AG04449 (cell line): ENCODE data around the gene HLA-DOB.

Experiments
- CTCF ChIA-PET: fragments of 350-600 bp; formaldehyde crosslinking; extraction: SDS; loops from one replicate; lab custom pipeline; 2021; ENCODE audit warnings: antibody characterized with exemption; lab: Yijun Ruan, JAX
- POLR2A ChIA-PET: fragments of 400-600, 350-600 bp; formaldehyde crosslinking; extraction: SDS; loops from one replicate; lab custom pipeline; 2020; ENCODE audit warnings: antibody characterized with exemption, inconsistent platforms; lab: Yijun Ruan, JAX
- DNase-seq: peaks from one replicate; pipeline ENCODE4 v3.0.0-alpha.2; 2010; ENCODE audit warnings: low read depth, low spot score
- H3K4me3 ChIP-seq: 2 replicates; pipeline ENCODE4 v1.5.1; 2011; ENCODE audit warnings: low read depth, mild to moderate bottlenecking, control low read depth, low read length
- TF ChIP-seq, protein P1 (sequence below): IDR thresholded peaks from one replicate; pipeline ENCODE4 v1.5.1; 2011; ENCODE audit warnings: mild to moderate bottlenecking, moderate library complexity, low read length, control low read depth, inconsistent platforms; ENCODE audit not compliant: insufficient read depth; ENCODE audit errors: missing control alignments

HLA-DOB gene

DNA sequence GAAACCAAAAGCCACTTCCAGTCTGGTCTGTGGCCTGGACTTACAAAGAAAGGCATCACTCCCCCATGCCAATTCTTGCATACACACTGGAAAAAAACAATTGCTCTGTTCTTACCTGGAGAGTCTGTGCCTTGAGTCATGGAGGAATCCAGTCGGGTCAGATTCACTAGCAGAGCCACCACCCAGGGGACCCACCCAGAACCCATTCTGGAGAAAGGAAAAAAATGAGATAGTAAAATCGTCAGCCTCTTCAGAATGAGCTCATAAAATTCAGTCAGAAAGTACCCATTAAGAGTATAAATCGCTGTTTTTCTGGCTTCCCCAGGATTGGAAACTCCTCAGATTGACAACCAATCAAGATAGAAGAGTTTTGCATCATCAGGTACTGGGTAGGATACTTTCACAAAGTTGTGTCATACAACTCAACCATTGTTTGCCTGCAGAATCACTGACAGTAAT is at the start of gene HLA-DOB:
Gene HLA-DOB, minus strand, starts transcription at position 257 of the 459 bp plus-strand sequence. Its CDS starts 51 bp downstream, at position 206.
- CTCF ChIA-PET: no interaction called here
- no peak within 1 kb of the TSS for H3K4me3 ChIP-seq
- no peak for DNase-seq

DNA sequence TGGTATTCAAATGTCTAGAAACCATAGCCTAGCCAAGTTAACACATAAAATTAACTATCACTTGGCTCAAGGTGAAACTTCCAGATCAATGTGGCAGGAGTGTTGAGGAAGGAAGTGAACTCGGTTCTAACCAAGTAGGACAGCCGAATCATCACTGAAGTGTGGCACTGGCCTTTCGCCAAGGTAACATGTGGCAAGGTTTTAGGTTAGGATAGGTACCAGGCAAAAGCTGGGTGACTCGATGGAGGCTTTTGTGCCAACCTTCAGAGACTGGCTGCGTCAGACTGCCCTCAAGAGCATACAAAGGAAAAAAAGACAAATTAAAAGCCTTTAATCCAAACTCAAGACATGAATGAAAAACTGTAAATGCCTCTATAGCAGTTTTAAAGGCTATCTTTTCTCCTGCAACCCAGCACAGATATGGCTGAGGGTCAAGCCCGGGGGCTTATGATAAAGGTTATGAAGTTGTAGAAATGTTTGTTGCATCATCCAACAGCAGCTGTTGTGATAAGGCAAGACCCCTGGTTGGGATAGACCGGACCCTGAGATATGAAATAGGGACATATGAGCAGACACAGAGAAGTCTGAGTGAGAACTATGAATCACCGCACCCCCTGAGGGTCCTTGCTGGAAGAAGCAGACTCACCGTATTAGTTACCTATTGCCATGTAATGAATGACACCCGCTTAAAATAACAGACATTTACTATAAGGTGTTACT is 49.1 kb upstream of the HLA-DOB start:
- H3K4me3 ChIP-seq: no peak overlapping the region
- ChIA-PET CTCF (interaction anchor here (1.0 to 18.1 kb wide), 4 partner anchors 8 to 46 kb away, joined by 3 to 402 read pairs (median 102); partner anchors contain the start of genes PSMB8, PSMB9, TAP1 and TAP2), POLR2A (no interaction called here)
- TF ChIP-seq, protein P1, sequence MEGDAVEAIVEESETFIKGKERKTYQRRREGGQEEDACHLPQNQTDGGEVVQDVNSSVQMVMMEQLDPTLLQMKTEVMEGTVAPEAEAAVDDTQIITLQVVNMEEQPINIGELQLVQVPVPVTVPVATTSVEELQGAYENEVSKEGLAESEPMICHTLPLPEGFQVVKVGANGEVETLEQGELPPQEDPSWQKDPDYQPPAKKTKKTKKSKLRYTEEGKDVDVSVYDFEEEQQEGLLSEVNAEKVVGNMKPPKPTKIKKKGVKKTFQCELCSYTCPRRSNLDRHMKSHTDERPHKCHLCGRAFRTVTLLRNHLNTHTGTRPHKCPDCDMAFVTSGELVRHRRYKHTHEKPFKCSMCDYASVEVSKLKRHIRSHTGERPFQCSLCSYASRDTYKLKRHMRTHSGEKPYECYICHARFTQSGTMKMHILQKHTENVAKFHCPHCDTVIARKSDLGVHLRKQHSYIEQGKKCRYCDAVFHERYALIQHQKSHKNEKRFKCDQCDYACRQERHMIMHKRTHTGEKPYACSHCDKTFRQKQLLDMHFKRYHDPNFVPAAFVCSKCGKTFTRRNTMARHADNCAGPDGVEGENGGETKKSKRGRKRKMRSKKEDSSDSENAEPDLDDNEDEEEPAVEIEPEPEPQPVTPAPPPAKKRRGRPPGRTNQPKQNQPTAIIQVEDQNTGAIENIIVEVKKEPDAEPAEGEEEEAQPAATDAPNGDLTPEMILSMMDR: no peak
- no peak for DNase-seq

More for the DNA sequence above, at the start of gene HLA-DOB:
- TF ChIP-seq, protein P1: no peak
- POLR2A ChIA-PET: no interaction called here

DNA sequence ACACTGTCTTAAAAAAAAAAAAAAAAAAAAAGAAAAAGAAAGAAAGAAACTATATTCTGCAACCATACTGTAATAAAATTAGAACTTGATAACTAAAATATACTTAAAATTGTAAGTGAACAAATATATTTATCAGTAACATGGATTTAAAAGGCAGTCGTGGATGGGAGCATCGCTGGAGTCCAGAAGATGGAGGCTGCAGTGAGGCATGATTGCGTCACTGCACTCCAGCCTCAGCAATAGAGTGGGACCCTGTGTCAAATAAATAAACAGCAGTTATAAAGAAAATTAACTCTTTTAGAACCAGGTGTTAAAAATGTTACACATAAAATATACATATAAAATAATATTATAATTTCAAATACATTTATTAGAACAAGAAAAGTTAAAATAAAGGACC is 45.9 kb upstream of the HLA-DOB start:
- CTCF ChIA-PET: interaction anchor here (1.0 to 9.9 kb wide), 4 partner anchors 5 to 24 kb away, joined by 3 to 199 read pairs (median 18); partner anchors contain the start of genes PSMB9, TAP1 and TAP2
- no peak for DNase-seq
- TF ChIP-seq, protein P1: no peak
- H3K4me3 ChIP-seq: no peak overlapping the region
- POLR2A ChIA-PET: no interaction called here

DNA sequence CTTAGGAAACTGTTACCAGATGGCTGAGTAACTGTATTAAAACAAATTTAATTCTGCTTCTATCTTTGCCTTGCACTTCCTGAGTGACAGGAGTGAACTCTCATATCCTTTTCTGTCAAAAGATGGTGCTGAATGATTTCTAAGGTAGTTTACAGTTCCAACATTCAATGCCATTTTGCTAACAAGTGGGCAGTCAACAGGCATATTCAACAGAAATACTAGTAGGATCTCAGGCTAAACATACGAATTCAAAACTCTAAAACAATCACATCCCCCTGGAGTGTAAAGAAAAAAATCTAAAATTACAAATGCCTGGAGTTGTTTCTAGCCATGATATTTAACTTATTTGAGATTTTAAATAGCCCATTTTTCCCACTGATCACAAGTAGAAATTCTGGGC is 43.9 kb upstream of the HLA-DOB start:
- CTCF ChIA-PET: interaction anchor here (0.8 to 9.6 kb wide), 10 partner anchors 7 to 388 kb away, joined by 3 to 313 read pairs (median 4); partner anchors contain the start of genes PSMB8 and TAP2
- no peak for DNase-seq
- H3K4me3 ChIP-seq: no peak overlapping the region
- TF ChIP-seq, protein P1: no peak
- POLR2A ChIA-PET: no interaction called here

DNA sequence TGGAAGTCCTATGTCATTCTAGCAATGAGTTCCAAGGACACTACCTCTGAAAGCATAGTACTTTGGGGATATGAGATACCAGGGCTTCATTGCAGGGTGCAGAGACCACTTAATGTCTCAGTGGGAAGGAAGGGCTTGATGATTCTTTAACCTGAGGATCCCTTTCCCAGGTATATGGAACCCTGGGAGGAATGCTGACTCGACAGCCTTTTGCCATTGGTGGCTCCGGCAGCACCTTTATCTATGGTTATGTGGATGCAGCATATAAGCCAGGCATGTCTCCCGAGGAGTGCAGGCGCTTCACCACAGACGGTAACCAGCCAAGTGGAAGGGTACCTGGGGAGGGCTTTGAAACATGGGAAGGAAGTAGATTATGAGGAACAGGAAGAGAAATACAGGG is 41.4 kb upstream of the HLA-DOB start:
- POLR2A ChIA-PET: interaction anchor here (0.6 kb wide), 1 partner anchor 120 kb away, joined by 3 read pairs; no protein-coding TSS in a partner anchor
- no peak overlapping the region for H3K4me3 ChIP-seq
- CTCF ChIA-PET: interaction anchor here (1.3 to 9.6 kb wide), 5 partner anchors 8 to 95 kb away, joined by 3 to 313 read pairs (median 9); partner anchors contain the start of genes HLA-DMA, PSMB8 and TAP2

More for the DNA sequence above, 41.4 kb upstream of the HLA-DOB start:
- TF ChIP-seq, protein P1: no peak
- no peak for DNase-seq
